Measurements from ENCODE around the gene MLH1. TPM values are rescaled to one million over a fixed set of nuclear protein-coding genes. Genes with fewer than 3 reads are reported as not detected.
"Not testable (repeated sequence)": the region's sequence is repeated elsewhere in the genome, so short reads cannot be mapped to it uniquely, and the experiment has no call there.

MLH1 gene
- total RNA-seq, 1 donor from 2014 or later = 43.8 TPM

GRCh38 chr3:36945333-36945980, 47.9 kb upstream of the MLH1 start:
- Mint-ChIP-seq H3K9me3 (ENCODE audit: low read depth) (peaks cover 14% of the 10 kb centered on the region), H3K4me3 (ENCODE audit: low read depth) (peak overlapping the region; percentile 73), H3K27me3 (peaks cover 13% of the 10 kb centered on the region), H3K4me1 (ENCODE audit: low read depth) (peaks cover 16% of the 10 kb centered on the region), H3K27ac (no peak overlapping the region), H3K36me3 (ENCODE audit: insufficient read depth) (peaks cover 10% of the 10 kb centered on the region)
- DNase-seq (ENCODE audit: low spot score, unreplicated experiment) = no peak
- TF ChIP-seq CTCF (IDR thresholded peaks at IDR 0.05; ENCODE audit: unreplicated experiment) = no peak

- DNase-seq (ENCODE audit: low spot score, unreplicated experiment); H3K4me1 Mint-ChIP-seq (ENCODE audit: low read depth); H3K36me3 Mint-ChIP-seq (ENCODE audit: insufficient read depth); H3K4me3 Mint-ChIP-seq (ENCODE audit: low read depth); H3K27ac Mint-ChIP-seq: not testable (repeated sequence)
- Mint-ChIP-seq H3K9me3 (ENCODE audit: low read depth) (peaks cover 14% of the 10 kb centered on the region), H3K27me3 (peaks cover 13% of the 10 kb centered on the region)
Observed at GRCh38 chr3:36947814-36948213, 45.5 kb upstream of the MLH1 start.

- H3K36me3 Mint-ChIP-seq (ENCODE audit: insufficient read depth) = no peaks in the 10 kb centered on the region
- H3K4me3 Mint-ChIP-seq (ENCODE audit: low read depth) = no peak overlapping the region
- no peak for DNase-seq (ENCODE audit: low spot score, unreplicated experiment)
- no peaks in the 10 kb centered on the region for H3K9me3 Mint-ChIP-seq (ENCODE audit: low read depth)
- TF ChIP-seq CTCF (IDR thresholded peaks at IDR 0.05; ENCODE audit: unreplicated experiment) = no peak
- no peaks in the 10 kb centered on the region for H3K27me3 Mint-ChIP-seq
- H3K27ac Mint-ChIP-seq = no peak overlapping the region
- H3K4me1 Mint-ChIP-seq (ENCODE audit: low read depth) = peaks cover 5% of the 10 kb centered on the region
Observed at GRCh38 chr3:36954452-36955134, 38.7 kb upstream of the MLH1 start.

- Mint-ChIP-seq H3K36me3 (ENCODE audit: insufficient read depth) (no peaks in the 10 kb centered on the region), H3K4me3 (ENCODE audit: low read depth) (no peak overlapping the region), H3K4me1 (ENCODE audit: low read depth) (peaks cover 5% of the 10 kb centered on the region), H3K9me3 (ENCODE audit: low read depth) (no peaks in the 10 kb centered on the region), H3K27me3 (no peaks in the 10 kb centered on the region), H3K27ac (no peak overlapping the region)
- no peak for TF ChIP-seq CTCF (IDR thresholded peaks at IDR 0.05; ENCODE audit: unreplicated experiment)
- DNase-seq (ENCODE audit: low spot score, unreplicated experiment) = no peak
Observed at GRCh38 chr3:36956155-36956554, 37.2 kb upstream of the MLH1 start.

- no peak overlapping the region for H3K27ac Mint-ChIP-seq
- peaks cover 5% of the 10 kb centered on the region for H3K4me1 Mint-ChIP-seq (ENCODE audit: low read depth)
- DNase-seq (ENCODE audit: low spot score, unreplicated experiment) = no peak
- no peaks in the 10 kb centered on the region for H3K27me3 Mint-ChIP-seq
- TF ChIP-seq CTCF (IDR thresholded peaks at IDR 0.05; ENCODE audit: unreplicated experiment) = peak; percentile 10
- H3K4me3 Mint-ChIP-seq (ENCODE audit: low read depth) = no peak overlapping the region
- H3K9me3 Mint-ChIP-seq (ENCODE audit: low read depth) = no peaks in the 10 kb centered on the region
- H3K36me3 Mint-ChIP-seq (ENCODE audit: insufficient read depth) = no peaks in the 10 kb centered on the region
Observed at GRCh38 chr3:36957063-36957462, 36.3 kb upstream of the MLH1 start.

All from progenitor cell of endocrine pancreas (in vitro differentiated cells).